Measurements from ENCODE around the gene COL9A3. TPM values are rescaled to one million over a fixed set of nuclear protein-coding genes. Genes with fewer than 3 reads are reported as not detected.

The COL9A3 gene
- total RNA-seq (2014; rRNA removed; shearing (Covaris generic)): 57.4 and 59.7 TPM in 2 replicates

DNA sequence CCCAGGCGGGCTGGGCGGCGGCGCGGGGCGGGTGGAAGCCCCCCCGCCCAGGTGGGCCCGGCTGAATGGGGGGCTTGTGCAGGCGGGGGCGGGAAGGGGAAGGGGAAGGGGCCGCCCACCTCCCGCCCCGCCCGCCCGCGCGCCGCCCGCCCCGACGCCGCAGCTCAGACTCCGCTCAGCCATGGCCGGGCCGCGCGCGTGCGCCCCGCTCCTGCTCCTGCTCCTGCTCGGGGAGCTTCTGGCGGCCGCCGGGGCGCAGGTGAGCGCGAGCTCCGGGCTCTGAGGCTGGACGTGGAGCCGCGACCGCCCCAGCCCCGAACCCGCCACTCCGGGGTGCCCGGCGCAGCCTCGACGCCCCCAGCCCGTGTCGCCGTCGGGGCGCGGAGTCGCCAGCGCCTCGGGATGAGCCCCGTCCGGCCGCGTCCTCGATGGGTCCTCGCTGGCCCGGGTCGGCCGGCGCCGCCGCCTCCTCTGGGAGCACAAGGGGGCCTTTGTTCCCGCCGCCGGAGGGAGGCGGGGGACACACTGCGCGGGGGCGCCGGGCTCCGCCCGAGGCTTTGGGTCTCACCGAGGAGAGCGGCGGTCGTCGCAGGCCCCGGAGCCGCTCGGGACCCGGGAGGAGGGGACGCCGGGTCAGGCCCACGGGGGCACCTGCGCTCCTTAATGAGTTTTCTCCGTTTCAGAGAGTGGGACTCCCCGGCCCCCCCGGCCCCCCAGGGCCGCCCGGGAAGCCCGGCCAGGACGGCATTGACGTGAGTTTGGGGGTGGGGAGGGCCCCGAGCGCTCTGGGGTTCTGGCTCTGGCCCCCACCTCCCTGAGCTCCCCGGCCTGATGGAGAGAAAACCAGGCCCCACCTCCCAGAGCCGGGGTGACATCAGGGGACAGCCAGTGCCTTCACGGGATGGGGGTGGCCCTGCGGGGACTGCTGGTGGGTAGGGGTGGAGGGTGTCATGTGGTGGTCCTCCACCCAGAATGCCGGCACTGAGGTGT lies at the start of gene COL9A3:
COL9A3 (plus strand) TSS at position 167 of the 990 bp plus-strand sequence; CDS start at position 182, 15 bp downstream.
- no peak for DNase-seq (ENCODE audit: low spot score)

- DNase-seq (ENCODE audit: low spot score): no peak
Measured at GRCh38 chr20:62768234-62768546, 48.7 kb upstream of the COL9A3 start.

DNA sequence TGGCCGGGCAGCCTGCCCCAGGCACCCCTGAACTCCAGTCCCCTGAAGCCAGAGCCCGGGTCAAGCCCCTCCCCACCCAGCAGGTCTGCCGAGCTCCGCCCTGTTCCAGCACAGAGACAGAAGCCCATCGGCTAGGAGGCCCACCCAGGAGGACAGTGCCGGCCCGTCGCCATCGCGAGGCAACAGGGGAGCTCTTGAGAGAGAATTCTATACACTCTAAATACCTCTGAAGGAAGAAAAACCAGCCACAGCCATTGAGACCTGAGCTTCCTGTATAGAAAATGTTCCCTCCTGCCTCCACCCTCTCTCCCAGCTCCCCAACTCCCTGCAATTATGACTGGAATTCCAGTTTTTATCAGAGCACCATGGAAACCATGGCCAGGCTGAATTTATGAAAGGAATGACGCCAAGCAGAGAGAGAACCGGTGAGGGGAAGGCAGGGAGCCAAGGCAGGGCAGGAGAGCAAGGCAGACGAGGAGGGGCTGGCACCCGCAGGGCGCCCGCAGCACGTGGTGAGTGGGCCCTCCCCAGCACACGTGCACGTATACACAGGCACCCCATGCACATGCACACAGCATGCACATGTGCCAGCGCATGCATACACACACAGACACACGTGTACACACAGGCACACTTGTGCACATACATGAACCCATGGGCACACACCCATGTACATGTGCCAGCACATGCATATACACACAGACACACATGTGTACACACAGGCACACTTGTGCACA lies 48.1 kb upstream of the COL9A3 start:
- peak; percentile 85 for DNase-seq (ENCODE audit: low spot score)

DNA sequence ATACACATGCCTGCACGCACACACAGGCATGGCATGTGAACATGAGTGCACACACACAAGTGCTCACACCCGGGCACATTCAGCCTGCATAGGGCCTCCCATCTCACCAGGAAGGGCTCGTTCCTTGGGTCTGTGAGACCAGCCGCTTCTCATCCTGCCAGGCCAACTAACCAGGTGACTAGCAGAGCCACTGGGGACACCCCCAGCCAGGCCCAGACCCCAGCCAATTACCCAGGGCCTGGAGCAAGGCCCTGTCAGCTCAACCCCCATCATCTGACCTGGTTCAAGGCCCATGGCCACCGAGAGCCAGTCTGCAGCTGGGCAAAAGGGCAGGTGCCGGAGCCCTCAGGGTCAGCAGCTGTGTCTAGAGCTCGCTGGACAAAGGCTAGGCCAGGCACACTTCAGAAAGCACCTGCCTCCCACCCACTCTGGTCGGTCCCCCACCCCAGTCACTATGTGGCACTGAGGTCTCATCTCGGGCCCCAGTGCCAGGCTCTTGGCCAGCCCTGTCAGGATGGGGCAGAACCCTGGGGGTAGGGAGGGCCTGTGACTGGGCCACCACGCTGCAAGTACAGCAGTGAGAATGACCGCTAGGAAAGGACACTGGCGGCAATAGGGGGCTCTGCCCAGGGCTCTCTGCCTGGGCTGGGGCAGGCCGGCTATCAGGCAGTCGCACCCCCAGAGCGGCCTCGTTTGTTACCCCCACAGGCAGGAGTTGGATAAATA lies 47.3 kb upstream of the COL9A3 start:
- DNase-seq (ENCODE audit: low spot score): no peak

GRCh38 chr20:62770111-62770910 lies 46.5 kb upstream of the COL9A3 start:
- no peak for DNase-seq (ENCODE audit: low spot score)

GRCh38 chr20:62770916-62771315 lies 45.9 kb upstream of the COL9A3 start:
- DNase-seq (ENCODE audit: low spot score): no peak

GRCh38 chr20:62771396-62772102 lies 45.3 kb upstream of the COL9A3 start:
- DNase-seq (ENCODE audit: low spot score): no peak

DNA sequence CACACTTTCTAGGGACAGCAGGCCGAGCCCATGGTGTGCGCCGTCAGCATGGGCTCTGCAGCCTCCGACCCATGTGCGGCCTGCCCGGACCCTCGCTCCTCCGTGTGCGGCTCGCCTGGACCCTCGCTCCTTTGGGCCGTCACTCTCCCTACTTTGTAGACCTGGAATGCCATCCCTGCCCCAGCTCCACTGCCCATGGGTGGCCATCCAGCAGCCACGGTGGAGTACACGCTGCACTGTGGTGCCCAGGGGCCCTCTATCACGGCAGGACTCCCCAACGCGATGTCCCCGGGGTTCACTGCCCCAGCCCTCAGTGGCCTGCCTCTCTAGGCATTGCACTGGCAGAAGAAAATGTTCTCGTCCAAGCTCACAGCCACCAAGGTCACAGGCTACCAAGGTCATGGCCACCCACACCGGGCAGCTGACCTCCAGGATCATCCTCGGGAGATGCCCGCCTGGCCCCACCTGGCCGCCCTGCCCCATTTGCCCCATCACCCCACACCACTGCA lies 44.7 kb upstream of the COL9A3 start:
- DNase-seq (ENCODE audit: low spot score): no peak

DNA sequence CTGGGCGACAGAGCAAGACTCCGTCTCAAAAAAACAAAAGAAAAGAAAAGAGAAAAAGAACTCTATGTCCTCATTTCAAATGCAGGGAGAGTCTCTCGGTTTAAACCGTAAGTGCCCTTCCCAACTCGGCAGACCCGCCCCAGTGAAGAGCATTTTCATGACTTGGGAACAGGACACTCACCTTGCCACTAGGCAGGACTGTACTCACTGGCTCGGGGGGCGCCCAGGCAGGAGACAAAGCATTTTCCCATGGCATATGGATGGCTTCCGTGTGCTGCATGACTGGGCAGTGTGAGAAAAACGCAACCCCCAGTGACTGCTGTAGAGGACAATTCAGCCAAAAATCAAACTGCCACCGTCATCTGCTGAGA lies 44.2 kb upstream of the COL9A3 start:
- no peak for DNase-seq (ENCODE audit: low spot score)

DNA sequence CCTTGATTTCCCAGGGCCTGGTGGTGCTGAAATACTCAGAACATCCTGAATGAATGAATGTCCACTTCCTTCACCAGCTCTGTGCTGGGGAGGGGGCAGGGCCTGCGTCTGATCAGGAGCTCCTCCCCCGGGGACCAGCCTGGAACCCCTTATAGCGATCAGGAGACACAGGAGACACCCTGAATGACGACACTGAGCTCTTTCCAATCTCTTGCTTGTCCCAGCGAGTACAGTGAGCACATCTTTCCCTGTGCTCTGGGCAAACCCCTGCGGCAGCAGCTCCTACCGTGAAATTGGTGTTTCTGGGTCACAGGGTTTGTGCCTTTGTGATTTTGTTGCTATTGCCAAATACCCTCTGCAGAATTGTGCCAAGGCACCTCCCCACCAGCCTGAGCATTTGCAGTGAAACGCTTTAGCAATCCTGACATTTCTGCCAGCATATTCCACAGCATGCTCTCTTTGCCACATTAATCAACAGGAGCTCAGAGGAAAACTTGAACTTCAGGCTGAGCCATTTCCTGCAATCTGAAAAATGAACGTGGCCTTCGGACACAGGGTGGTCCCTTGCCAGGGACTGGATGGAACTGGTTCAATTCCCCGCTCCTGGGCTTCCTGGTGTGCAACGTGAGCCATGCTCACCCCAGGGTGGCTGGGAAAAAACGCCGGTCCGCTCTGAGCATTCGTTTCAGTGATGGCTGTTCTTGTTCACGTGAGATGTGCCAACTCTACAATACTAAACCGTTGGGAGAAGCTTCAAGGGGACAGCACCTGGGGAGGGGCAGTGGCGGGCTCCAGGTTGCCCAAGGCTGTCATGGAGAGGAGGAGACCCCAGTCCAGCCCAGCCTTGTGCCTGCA lies 43.6 kb upstream of the COL9A3 start:
- no peak for DNase-seq (ENCODE audit: low spot score)

DNA sequence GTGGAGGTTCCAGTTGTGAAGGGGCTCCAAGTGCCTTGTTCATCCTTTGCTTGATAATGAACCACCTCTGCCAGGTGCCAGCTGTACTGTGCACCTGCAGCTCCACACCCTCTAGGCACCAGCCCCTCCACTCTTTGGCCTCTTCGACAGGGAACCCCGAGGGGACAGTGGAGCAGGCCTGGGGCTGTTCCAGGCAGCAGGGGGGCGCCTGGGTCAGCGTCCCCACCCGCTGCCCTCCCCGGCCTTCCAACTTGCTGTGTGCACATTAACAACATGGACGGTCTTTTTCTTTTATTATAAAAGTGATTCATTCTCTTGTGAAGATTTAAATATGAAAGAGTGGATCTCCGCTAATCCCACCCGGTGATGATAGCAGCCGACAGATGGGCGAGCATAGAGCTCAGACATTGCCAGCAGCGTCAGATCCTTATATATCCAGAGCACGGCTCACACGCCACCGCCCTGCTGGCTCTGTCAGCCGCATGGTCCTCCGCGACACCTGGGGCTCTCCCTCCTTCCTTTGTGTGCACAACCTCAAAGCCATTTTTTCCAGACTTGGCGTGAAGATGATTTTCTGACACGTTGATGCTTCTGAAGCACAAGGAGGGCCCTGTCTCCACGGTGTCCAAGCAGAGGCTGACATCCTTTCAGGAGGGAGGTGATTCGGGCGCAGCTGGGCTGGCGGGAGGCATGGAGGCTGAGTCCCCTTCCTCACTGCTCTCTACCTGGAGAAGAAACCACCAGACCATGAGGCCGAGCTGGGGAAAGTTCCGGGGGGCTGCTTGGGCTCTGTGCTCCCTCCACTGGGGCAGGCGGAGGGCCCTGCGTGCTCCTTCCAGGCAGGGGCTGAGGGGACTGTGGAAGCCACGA lies 42.8 kb upstream of the COL9A3 start:
- no peak for DNase-seq (ENCODE audit: low spot score)

DNA sequence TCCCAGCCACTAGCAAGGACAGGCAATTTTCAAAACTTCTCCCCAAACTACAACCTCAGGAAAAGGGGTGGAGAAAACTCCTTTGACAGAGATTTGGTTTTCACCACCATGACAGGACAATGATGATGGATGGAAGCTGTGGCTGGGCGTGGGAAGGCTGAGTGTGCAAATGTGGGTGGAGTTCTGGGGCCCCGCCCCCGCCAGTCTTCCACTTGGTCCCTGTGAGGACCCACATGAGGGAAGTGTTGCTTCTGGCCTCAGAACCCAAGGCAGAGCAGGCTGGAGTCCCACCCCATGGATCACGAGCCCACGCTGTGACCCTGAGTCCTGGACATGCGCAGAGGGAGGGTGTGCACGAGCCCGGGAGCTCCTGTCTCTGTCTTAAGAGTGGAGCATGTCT lies 42.1 kb upstream of the COL9A3 start:
- no peak for DNase-seq (ENCODE audit: low spot score)

- DNase-seq (ENCODE audit: low spot score): no peak
Measured at GRCh38 chr20:62775206-62775605, 41.6 kb upstream of the COL9A3 start.

- DNase-seq (ENCODE audit: low spot score): no peak
Measured at GRCh38 chr20:62776035-62776691, 40.7 kb upstream of the COL9A3 start.

- peak; percentile 90 for DNase-seq (ENCODE audit: low spot score)
Measured at GRCh38 chr20:62776692-62777527, 39.9 kb upstream of the COL9A3 start.

GRCh38 chr20:62777528-62777830 lies 39.4 kb upstream of the COL9A3 start:
- no peak for DNase-seq (ENCODE audit: low spot score)

DNA sequence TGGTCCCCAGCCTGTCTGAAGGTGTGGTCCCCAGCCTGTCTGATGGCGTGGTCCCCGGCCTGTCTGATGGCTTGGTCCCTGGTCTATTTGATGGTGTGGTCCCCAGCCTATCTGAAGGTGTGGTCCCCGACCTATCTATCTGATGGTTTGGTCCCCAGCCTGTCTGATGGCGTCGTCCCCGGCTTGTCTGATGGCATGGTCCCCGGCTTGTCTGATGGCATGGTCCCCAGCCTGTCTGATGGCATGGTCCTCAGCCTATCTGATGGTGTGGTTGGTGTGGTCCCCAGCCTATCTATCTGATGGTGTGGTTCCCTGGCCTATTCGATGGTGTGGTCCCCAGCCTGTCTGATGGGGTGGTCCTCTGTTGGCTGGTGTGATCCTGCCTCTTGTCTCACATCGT lies 38.8 kb upstream of the COL9A3 start:
- DNase-seq (ENCODE audit: low spot score): no peak

All from HT-29 (cell line).